C1 segment of cervical spinal cord (tissue), 14 donors: ENCODE results near the gene LRRC45.
"Not testable (repeated sequence)": the region's sequence is repeated elsewhere in the genome, so short reads cannot be mapped to it uniquely, and the experiment has no call there.

Experiments used
- DNase-seq, 14 donors: peaks; one replicate each; lab custom pipeline; 2025; lab: John Stamatoyannopoulos, UW

LRRC45 gene

DNA sequence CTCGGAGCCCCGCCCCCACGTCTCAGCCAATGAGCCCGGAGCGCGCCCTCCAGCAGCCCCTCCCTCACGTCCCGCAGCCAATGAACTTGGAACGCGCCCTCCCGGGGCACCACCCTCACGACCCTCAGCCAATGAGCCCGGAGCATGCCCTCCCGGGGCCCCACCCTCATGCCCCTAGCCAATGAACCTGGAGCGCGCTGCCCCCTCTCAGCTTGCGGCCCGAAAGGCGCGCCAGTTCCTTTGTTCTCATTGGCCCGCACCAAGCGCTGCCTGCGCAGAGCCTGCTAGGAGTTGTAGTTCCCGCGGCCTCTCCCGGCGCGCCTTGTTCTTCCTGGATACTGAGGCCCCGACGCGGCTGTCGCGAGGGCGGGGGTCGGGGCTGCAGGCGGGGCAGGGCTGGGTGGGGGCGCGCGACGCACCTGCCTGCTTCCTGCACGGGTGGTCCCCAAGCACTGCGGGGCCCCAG, at the start of gene LRRC45:
Gene LRRC45, plus strand, starts transcription at position 325 of the 466 bp plus-strand sequence. CDS start 339 bp downstream, outside the sequence.
- peak; percentile 97 to 100 (median 99) for DNase-seq

GRCh38 chr17:81973432-81973831, 49.7 kb upstream of the LRRC45 start:
- DNase-seq: no peak

DNA sequence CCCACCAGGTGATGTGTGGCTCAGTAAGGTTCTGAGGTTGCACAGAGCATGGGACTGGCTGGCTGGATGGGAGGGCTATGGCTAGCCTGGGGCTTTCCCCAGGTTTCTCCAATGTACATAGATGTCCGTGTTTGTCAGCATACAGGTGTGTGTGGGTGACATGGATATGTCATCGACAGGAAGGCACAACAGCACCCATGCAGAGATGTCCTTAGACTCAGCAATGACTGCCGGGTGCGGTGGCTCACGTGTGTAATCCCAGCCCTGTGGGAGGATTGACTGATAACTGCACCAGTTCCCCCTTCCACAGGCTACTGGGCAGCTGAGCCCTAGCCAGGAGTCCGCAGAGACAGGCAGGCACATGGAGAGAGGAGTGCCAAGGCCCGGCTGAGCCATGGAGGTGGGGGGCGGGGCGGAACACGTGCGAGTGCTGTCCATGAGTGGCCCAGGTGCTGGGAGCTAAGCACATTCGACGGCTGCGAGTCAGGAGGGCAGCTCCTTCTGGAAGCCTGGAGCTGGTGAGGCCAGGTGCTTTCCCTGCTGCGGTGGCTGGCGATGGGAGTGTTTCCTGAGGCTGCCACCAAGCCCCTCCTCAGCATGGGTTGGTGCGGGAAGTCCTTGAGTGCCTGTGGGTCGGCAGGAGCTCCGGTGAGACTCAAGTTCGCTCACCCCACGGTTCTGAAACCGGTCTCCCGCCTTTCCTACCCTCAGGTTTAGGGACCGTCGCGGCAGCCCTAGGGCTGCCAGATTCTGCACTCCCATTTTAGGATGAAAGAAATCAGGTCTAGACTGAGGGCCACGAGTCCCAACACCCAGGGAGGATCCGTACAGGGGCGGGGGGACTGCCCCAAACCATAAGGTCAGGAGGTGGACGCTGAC, 46.5 kb upstream of the LRRC45 start:
- peak in 3 of 14 donors; percentile 7 to 19 (median 10) for DNase-seq

DNA sequence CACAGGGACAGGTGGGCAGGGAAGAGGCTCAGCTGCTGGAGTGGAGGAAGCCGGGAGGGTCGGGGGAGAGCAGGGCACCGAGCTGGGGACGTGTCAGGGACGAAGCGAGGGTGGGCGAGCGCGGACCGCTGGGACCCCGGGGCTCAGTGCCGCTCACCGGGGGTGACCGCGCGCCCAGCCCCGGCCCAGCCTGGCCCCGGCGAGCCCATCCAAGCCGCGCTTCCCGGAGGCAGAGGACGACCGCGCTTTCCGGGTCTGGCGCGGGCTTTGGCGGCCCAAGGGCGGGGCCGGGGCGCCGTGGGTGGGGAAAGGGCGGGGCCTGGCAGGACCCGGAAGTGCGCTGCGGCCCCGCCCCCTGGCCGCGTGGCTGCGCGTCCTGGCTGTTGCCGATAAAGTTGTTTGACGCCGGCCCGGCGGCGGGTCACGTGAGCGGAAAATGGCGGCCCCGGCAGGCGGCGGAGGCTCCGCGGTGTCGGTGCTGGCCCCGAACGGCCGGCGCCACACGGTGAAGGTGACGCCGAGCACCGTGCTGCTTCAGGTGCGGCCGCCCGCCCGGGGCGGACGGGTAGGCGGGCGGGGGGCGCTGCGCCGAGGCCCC, 45.8 kb upstream of the LRRC45 start, which contains the start of gene ASPSCR1:
Gene ASPSCR1, plus strand, starts transcription at position 419 of the 598 bp plus-strand sequence. Its CDS starts 18 bp downstream, at position 437.
- DNase-seq: peak; percentile 36 to 91 (median 78)

GRCh38 chr17:81978524-81979298, 44.4 kb upstream of the LRRC45 start:
- peak in 1 of 14 donors; percentile 13 for DNase-seq

DNA sequence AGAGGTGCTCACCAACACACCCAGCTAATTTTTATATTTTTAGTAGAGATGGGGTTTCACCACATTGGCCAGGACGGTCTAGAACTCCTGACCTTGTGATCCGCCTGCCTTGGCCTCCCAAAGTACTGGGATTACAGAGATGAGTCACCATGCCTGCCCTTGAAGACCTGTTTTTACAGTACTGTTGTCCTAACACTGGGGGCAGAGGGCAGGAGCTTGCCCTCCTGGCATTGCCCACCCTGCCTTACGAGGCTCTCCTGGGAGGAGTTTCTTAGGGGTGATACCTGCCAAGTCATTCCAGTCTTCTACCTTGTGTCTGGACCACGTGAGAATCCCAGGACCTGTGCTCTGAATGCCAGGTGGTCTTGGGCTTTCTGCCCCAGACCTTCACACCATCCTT, 43.0 kb upstream of the LRRC45 start:
- DNase-seq: no peak

DNA sequence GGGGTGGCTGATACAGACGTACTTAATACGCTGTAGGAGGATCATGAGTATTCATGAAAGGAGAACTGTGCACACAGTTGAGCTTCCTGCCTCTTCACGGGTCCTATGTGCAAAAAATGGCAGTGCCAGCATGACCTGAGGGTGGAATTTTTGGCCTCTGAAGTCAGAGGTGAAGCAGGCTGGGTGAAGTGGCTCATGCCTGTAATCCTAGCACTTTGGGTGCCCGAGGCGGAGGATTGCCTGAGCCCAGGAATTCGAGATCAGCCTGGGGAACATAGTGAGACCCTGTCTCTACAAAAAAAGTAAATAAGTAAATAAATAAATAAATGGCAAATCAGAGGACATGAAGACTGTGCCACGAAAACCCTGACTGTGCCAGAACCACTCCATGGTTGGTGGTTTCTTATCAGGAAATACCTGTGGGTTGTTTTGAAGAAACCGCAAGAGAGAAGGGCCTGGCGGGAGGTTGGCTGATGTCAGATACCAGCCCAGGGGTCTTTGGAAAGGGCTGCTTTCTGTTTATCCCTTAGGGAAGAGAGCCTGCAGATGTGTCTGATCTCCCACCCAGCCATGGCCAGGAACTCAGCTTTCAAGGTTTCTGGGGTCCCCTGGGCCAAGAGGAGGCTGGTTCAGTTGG, 42.3 kb upstream of the LRRC45 start:
- no peak for DNase-seq

DNA sequence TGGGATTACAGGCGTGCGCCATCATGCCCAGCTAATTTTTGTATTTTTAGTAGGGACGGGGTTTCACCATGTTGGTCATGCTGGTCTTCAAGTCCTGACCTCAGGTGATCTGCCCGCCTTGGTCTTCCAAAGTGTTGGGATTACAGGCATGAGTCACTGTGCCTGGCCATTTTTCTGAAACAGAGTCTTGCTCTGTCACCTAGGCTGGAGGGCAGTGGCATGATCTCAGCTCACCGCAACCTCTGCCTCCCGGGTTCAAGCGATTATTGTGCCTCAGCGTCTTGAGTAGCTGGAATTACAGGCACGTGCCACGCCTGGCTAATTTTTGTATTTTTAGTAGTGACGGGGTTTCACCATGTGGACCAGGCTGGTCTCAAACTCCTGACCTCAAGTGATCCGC, 41.6 kb upstream of the LRRC45 start:
- not testable (repeated sequence) for DNase-seq

- no peak for DNase-seq
Measured at GRCh38 chr17:81983011-81983638, 40.0 kb upstream of the LRRC45 start.

GRCh38 chr17:81983639-81984373, 39.3 kb upstream of the LRRC45 start:
- no peak for DNase-seq

DNA sequence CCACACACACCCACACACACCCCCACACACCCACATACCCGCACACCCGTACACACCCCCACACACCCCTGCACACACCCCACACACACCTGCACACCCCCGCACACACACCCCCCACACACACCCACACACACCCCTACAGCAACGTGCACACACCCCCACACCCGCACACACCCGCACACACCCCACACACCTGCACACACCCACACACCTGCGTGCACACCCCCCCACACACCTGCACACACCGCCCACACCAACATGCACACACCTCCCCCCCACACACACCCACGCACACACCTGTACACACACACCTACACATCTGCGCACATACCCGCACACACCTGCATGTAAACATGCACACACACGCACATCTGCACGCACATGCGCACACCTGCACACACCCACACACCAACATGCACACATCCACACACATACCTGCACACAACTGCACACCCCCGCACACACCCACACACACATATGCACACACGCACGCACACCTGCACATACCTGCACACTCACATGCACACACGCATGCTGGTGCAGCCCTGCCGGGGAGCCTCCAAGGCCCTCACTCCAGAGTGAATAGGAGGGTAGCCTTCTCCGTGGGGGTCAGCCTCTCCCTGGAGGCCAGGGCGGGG, 38.2 kb upstream of the LRRC45 start:
- DNase-seq: no peak

GRCh38 chr17:81986606-81987005, 36.5 kb upstream of the LRRC45 start:
- no peak for DNase-seq

DNA sequence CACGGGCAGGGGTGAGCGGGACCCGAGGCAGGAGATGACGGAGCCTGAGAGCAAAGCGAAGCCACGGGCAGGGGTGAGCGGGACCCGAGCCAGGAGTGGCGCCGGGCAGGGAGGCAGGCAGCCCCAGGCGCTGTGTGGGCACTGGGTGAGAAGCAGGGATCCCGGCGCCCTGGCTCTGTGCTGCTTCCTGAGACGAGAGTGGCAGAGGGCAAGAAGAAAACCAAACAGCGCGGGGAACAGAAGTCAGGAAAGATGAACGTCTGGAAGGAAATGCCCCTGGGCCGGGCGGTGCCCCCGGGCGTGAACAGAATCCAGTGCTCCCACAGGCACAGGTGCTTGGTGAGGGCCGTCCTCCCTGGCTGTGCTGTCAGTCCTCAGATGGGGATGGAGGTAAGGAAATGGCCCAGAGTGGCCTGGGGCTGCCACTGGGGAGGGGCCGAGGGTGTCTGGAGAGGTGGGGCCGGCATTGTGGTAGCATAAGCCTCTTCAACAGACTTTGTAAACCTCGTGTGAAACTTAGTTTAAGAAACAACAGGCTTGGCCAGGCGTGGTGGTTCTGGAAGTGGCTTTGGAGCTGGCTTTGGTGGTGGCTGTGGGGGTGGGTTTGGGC, 35.8 kb upstream of the LRRC45 start:
- DNase-seq: no peak

DNA sequence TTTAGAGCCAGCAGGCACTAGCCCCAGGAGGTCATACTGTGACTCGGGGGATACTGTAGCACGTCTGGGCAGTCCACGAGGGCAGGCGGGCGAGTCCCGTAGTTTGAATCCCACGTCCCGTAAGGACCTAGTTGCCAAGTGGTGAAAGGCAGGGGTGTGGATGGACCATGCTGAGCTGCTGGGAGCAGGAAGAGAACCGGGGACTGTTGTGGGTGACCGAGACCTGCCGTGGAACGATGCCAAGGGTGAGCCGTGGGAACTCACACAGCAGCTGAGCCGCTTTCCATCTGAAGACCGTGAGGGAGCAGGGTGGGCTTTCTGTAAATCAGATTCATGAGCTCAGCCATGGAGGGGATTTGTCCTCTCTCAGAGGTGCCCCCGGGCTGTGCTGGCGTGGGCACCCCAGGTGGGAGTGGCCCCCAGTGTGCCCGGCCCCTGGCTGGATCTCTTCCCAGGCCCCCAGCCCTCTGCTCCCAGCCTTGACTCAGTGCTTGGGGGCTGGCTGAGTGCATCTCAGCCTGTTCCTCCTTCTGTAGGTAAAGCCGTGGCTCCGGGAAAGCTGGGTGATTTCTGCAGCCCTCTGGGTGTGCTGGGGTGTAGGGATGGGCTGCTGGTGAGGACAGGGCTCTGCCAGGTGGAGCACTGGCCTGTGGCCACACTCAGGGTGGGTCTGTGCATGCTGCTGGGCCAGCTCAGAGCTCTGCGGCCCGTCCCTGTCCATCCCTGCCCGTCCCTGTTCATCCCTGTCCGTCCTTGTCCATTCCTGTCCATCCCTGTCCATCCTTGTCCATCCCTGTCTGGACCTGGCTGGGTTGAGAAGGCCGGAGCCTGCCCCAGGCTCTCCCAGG, 32.0 kb upstream of the LRRC45 start:
- no peak for DNase-seq

GRCh38 chr17:81991684-81992305, 31.3 kb upstream of the LRRC45 start:
- peak in 12 of 14 donors; percentile 19 to 89 (median 59) for DNase-seq

GRCh38 chr17:81992306-81993102, 30.6 kb upstream of the LRRC45 start:
- DNase-seq: no peak
